Astrocyte of the hippocampus (primary cell): ENCODE data around the gene EFCAB5.
"Not testable (repeated sequence)": the region's sequence is repeated elsewhere in the genome, so short reads cannot be mapped to it uniquely, and the experiment has no call there.

ENCODE experiments used
- DNase-seq: peaks from one replicate; pipeline ENCODE4 v3.0.0; 2011; ENCODE audit warnings: low read depth, low spot score

The EFCAB5 gene

GRCh38 chr17:29941334-29941733 lies at the start of gene EFCAB5:
Gene EFCAB5, plus strand, starts transcription at chr17:29941634. Its CDS starts 163 bp downstream, at chr17:29941797.
- no peak for DNase-seq

- DNase-seq: no peak
Observed at GRCh38 chr17:29892201-29892600, 49.2 kb upstream of the EFCAB5 start.

GRCh38 chr17:29897136-29897535 lies 44.3 kb upstream of the EFCAB5 start:
- not testable (repeated sequence) for DNase-seq

- DNase-seq: no peak
Observed at GRCh38 chr17:29903471-29903870, 38.0 kb upstream of the EFCAB5 start.

GRCh38 chr17:29905086-29905878 lies 36.2 kb upstream of the EFCAB5 start:
- DNase-seq: no peak

GRCh38 chr17:29905879-29906167 lies 35.6 kb upstream of the EFCAB5 start:
- no peak for DNase-seq

- DNase-seq: no peak
Observed at GRCh38 chr17:29906969-29907368, 34.5 kb upstream of the EFCAB5 start.

GRCh38 chr17:29909236-29910003 lies 32.0 kb upstream of the EFCAB5 start:
- DNase-seq: peak; percentile 43

- no peak for DNase-seq
Observed at GRCh38 chr17:29911641-29912177, 29.7 kb upstream of the EFCAB5 start.

GRCh38 chr17:29914819-29915537 lies 26.5 kb upstream of the EFCAB5 start:
- no peak for DNase-seq

GRCh38 chr17:29918016-29918415 lies 23.4 kb upstream of the EFCAB5 start:
- DNase-seq: no peak

- DNase-seq: peak; percentile 84
Observed at GRCh38 chr17:29918922-29919856, 22.2 kb upstream of the EFCAB5 start.

GRCh38 chr17:29924786-29925185 lies 16.6 kb upstream of the EFCAB5 start:
- no peak for DNase-seq

GRCh38 chr17:29927546-29927945 lies 13.9 kb upstream of the EFCAB5 start:
- no peak for DNase-seq

GRCh38 chr17:29929006-29929532 lies 12.4 kb upstream of the EFCAB5 start:
- DNase-seq: peak; percentile 64

- peak; percentile 94 for DNase-seq
Observed at GRCh38 chr17:29929533-29930408, 11.7 kb upstream of the EFCAB5 start, which contains the start of gene SSH2. Gene SSH2, minus strand, starts transcription at chr17:29930228. Its CDS starts 228 bp downstream, at chr17:29930000.

- DNase-seq: no peak
Observed at GRCh38 chr17:29930409-29931010, 10.9 kb upstream of the EFCAB5 start.

- DNase-seq: peak; percentile 88
Observed at GRCh38 chr17:29931231-29931932, 10.1 kb upstream of the EFCAB5 start.

- peak; percentile 47 for DNase-seq
Observed at GRCh38 chr17:29933379-29933778, 8.1 kb upstream of the EFCAB5 start.
